Skeletal muscle tissue (tissue), 4 donors: Measurements from ENCODE around the gene HHIP. TPM values are rescaled to one million over a fixed set of nuclear protein-coding genes. Genes with fewer than 3 reads are reported as not detected.

ENCODE experiments used
- H3K27ac ChIP-seq: one replicate; pipeline ENCODE4 v1.7.0; 2013; ENCODE audit warnings: mild to moderate bottlenecking, low read depth, low read length, inconsistent platforms
- H3K27me3 ChIP-seq, 3 donors: one replicate each; pipeline ENCODE4 v1.7.0; 2013; ENCODE audit warnings: low read length in 3 of 3; ENCODE audit not compliant: control insufficient read depth in 3 of 3, insufficient read depth in 3 of 3
- H3K36me3 ChIP-seq, 3 donors: one replicate each; pipeline ENCODE4 v1.7.0; 2013; ENCODE audit warnings: low read length in 3 of 3; ENCODE audit not compliant: control insufficient read depth in 3 of 3, insufficient read depth in 3 of 3
- H3K4me1 ChIP-seq, 3 donors: one replicate each; pipeline ENCODE4 v1.7.0; 2013; ENCODE audit warnings: low read length in 3 of 3, mild to moderate bottlenecking in 3 of 3; ENCODE audit not compliant: control insufficient read depth in 3 of 3, insufficient read depth in 3 of 3
- H3K4me3 ChIP-seq, 3 donors: one replicate each; pipeline ENCODE4 v1.7.0; 2013; ENCODE audit warnings: low read length in 3 of 3
- H3K9ac ChIP-seq, 3 donors: one replicate each; pipeline ENCODE4 v1.7.0; 2013; ENCODE audit warnings: low read length in 3 of 3, mild to moderate bottlenecking in 3 of 3, moderate library complexity in 2 of 3, low read depth in 1 of 3
- H3K9me3 ChIP-seq, 3 donors: one replicate each; pipeline ENCODE4 v1.7.0; 2013; ENCODE audit warnings: low read length in 3 of 3; ENCODE audit not compliant: control insufficient read depth in 3 of 3
- total RNA-seq: library from RNA; depleted of rRNA; stranded (reverse); fragments of >200 nt; gene quantifications from one replicate; pipeline ENCODE4 v1.2.3, GENCODE V29; 2014
- donor health status: Osteomylitis.

Gene HHIP
- total RNA-seq, 1 donor from 2014 or later = 8.4 TPM

DNA sequence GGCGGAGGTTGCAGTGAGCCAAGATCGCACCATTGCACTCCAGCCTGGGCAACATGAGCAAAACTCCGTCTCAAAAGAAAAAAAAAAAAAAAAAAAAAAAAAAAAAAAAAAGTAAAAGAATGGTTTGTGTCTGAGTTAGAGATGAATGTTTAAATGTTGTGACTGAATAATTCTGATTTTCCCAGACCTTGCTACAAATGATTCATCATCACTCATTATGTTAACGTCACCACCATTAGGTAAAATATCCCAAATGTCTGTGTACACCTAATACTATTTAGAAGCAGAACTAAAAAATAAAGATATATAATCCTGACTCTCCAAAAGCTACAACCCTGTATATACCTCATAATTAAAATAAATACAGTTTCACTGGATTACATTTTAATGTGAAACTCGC, 70.8 kb downstream of the HHIP start:
- H3K27ac ChIP-seq = no peak overlapping the region
- H3K4me3 ChIP-seq = no peak overlapping the region
- H3K9me3 ChIP-seq = no peaks in the 10 kb centered on the region
- H3K9ac ChIP-seq = no peak overlapping the region
- H3K4me1 ChIP-seq = no peaks in the 10 kb centered on the region
- no peaks in the 10 kb centered on the region for H3K27me3 ChIP-seq
- no peaks in the 10 kb centered on the region for H3K36me3 ChIP-seq

DNA sequence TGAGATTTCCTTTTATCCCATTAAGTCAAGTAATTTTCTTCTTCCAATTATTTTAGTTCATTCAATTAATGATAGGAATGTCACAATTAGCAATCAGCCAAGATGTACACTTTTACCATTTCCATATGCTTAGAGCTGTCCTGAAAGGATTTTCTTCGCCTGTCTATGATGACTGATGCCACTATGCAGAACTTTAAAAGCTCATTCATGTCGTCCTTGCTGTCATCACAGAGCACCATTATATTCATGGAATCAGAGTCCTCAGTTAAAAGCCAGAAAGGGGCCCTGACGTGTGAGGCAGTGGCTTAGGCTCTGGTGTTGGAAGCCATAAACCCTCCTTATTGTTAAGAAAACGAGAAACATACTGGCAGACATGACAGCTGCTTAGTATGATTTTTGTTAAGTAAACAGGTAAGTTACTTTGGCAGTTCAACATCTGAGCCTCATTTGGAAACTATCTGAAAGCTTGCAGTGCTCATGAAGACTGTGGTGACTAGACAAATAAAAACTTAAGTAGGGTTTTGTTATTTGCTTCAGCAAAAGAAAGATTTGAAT, 73.1 kb downstream of the HHIP start:
- Histone ChIP-seq H3K27me3 (no peaks in the 10 kb centered on the region), H3K36me3 (no peaks in the 10 kb centered on the region), H3K27ac (no peak overlapping the region), H3K4me3 (no peak overlapping the region), H3K9ac (no peak overlapping the region), H3K4me1 (no peaks in the 10 kb centered on the region), H3K9me3 (no peaks in the 10 kb centered on the region)

DNA sequence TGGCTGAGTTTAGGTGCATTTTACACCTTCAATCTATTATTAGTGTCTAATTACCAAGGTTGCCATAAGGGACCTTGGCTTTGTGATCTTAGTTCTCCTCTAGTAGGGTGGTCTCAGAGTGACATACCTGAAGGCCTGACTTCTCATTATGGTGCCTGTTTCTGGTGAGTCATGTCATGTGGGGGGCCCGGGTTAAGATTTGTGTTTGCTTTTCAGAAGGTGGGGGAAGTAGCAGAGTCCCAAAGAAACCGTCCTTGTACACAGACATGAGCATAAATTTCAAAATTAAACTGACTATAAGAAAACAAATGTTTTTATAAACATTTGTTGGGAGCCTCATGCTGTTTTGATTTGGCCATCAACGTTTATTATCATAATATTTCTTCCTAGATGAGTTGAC, 74.5 kb downstream of the HHIP start:
- H3K9me3 ChIP-seq = no peaks in the 10 kb centered on the region
- H3K4me1 ChIP-seq = no peaks in the 10 kb centered on the region
- no peak overlapping the region for H3K4me3 ChIP-seq
- no peaks in the 10 kb centered on the region for H3K27me3 ChIP-seq
- H3K27ac ChIP-seq = no peak overlapping the region
- no peak overlapping the region for H3K9ac ChIP-seq
- no peaks in the 10 kb centered on the region for H3K36me3 ChIP-seq

DNA sequence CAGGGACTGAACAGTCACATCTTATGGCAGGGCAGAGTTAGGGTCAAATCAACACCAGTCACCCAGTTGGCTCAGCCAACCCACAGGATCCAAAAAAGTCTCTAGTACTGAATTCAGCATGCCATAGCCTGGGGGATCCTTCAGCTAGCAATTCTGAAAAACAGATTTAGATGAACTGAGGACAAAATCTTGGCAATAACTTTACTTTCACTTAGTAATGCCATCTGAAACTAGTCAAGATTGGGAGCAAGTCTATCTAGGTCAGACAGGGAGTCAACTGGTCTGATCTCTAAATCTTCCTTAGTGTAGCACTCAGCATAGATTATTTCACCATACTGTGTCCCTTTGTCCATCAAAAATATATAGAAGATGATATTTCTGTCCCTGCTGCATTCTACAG, 76.0 kb downstream of the HHIP start:
- no peaks in the 10 kb centered on the region for H3K9me3 ChIP-seq
- no peak overlapping the region for H3K27ac ChIP-seq
- no peak overlapping the region for H3K4me3 ChIP-seq
- H3K4me1 ChIP-seq = no peaks in the 10 kb centered on the region
- no peak overlapping the region for H3K9ac ChIP-seq
- H3K27me3 ChIP-seq = no peaks in the 10 kb centered on the region
- H3K36me3 ChIP-seq = no peaks in the 10 kb centered on the region

DNA sequence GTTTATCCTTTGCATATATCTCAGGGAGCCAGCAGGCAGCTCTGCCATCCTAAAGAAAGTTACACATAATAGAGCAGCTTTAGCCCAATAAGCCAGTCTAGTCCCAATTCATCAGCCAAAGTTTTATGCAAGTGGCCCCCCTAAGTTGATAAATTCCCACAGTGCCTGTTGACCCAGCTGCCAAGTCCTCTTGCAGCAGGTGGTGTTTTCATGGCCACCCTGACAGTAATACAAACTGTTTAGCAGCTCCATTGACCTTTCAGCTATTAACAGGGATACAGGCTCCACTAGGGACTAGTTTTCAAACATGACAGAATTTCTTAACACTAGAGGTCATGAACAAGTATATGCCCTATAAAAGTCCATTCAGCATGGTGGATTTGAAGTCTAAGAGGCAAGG, 77.5 kb downstream of the HHIP start:
- H3K9ac ChIP-seq = no peak overlapping the region
- H3K27me3 ChIP-seq = no peaks in the 10 kb centered on the region
- no peak overlapping the region for H3K27ac ChIP-seq
- no peaks in the 10 kb centered on the region for H3K9me3 ChIP-seq
- H3K4me3 ChIP-seq = no peak overlapping the region
- no peaks in the 10 kb centered on the region for H3K4me1 ChIP-seq
- no peaks in the 10 kb centered on the region for H3K36me3 ChIP-seq

DNA sequence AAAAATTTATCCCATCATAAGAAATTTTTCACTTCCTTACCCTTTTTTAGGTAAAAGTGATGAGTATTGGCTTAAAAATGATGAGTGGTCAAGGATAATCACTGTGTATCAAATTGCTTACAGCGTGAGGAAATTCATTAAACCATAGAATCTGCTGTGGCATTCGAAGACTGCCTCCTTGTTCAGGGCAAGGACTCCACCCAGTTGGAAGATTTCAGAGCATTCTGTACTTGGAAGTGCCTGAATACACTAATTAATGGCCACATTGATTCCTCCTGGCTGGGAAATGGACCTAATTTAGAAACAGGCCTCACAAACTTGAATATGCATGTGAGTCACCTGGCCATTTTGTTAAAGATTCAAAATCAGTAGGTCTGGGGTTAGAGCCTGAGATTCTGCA, 83.2 kb downstream of the HHIP start:
- no peaks in the 10 kb centered on the region for H3K4me1 ChIP-seq
- H3K9ac ChIP-seq = no peak overlapping the region
- no peaks in the 10 kb centered on the region for H3K36me3 ChIP-seq
- no peak overlapping the region for H3K27ac ChIP-seq
- H3K27me3 ChIP-seq = no peaks in the 10 kb centered on the region
- no peaks in the 10 kb centered on the region for H3K9me3 ChIP-seq
- H3K4me3 ChIP-seq = no peak overlapping the region

DNA sequence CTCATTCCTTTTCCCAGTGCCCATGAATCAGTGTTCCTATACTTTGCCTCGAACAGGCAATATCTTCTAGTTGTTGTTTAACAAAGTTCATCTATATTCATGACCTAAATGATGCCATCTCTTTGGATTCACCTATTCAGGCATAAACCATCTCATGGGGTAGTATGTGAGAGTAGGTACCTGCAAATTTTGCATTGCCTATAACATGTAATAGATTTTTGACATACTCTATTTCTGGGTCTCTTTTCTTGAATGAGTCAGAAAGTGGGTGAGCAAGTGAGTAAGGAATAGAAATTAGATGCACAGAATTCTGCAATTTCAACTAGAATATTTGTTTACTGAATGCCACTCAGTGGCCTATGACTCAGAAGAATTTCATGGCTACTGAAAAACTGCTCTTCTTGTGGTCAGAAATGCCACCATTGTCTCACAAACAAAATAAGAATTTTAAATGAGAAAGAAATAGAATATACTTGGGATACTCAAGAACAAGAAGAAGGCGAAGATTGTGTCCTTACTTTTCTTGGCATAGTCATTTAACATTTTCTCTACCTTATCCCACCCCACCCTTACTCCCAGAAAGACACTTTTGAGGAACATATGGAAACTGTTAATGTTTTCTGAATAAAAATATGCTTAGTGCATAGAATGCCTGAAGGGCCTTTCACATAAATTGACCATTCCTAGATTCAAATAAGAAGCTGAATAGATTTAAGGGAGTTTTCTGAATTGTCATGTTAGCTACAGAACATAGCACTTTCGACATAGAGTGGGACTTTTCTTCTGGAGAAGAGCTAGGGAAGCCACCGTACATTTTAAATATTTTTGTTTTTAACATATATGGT, 86.8 kb downstream of the HHIP start:
- Histone ChIP-seq H3K4me1 (no peaks in the 10 kb centered on the region), H3K27me3 (no peaks in the 10 kb centered on the region), H3K36me3 (no peaks in the 10 kb centered on the region), H3K9me3 (no peaks in the 10 kb centered on the region), H3K9ac (no peak overlapping the region), H3K4me3 (no peak overlapping the region), H3K27ac (no peak overlapping the region)

DNA sequence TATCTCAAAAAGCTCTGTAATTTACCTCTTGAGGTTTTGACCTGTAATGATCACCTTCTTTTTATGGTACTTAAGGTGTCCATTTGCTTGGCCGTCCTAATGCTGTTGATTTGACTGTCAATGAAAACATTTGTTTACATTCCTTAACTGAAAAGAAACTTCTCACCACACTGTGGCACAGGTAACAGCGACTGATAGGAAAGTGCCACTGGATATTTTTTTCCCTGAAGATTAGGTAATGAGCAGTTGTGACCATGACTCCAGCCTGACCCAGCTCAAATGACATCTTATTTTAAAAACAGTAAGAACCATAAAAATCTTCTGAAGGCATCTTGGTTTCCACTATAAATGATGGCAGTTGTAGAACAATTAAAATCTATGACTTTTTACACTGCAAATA, 87.6 kb downstream of the HHIP start:
- no peaks in the 10 kb centered on the region for H3K4me1 ChIP-seq
- no peak overlapping the region for H3K4me3 ChIP-seq
- H3K9me3 ChIP-seq = no peaks in the 10 kb centered on the region
- no peak overlapping the region for H3K9ac ChIP-seq
- H3K27me3 ChIP-seq = no peaks in the 10 kb centered on the region
- H3K36me3 ChIP-seq = no peaks in the 10 kb centered on the region
- H3K27ac ChIP-seq = no peak overlapping the region

DNA sequence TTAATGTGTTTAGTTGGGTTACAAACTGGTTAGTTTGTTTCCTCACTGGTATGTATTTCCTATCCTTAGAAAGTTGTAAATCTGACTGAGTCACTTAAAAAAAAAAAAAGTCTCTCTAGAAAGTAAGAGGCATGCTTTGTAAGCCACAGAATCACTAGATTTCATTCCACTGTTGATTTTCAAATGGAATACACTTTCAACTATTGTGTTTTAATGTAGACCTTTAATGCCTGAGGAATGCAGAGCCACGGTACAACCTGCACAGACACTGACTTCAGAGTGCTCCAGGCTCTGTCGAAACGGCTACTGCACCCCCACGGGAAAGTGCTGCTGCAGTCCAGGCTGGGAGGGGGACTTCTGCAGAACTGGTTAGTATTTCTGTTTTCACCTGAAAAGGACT, 88.6 kb downstream of the HHIP start:
- Histone ChIP-seq H3K4me3 (no peak overlapping the region), H3K27me3 (no peaks in the 10 kb centered on the region)

DNA sequence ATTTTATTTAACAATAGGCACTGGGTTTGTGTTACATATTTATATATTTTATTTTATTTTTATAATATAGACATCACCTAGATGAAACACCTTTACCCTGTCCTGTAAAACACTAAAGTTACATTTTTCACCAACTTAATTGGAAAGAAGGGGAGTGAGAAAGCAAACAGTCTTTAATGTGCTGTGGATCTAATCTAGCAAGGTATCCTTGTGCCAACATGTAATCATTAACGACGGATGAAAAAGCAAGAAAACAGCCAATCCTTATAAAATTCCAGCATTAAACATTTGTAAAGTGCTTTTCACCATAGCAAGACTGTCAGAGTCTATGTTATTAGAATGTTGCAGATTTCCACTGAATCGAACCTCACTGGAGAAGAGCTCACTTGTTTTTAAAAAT, 92.7 kb downstream of the HHIP start:
- Histone ChIP-seq H3K27me3 (no peaks in the 10 kb centered on the region), H3K4me3 (no peak overlapping the region), H3K36me3 (no peaks in the 10 kb centered on the region), H3K9ac (no peak overlapping the region), H3K4me1 (no peaks in the 10 kb centered on the region), H3K9me3 (no peaks in the 10 kb centered on the region), H3K27ac (no peak overlapping the region)

More for the DNA sequence above, 88.6 kb downstream of the HHIP start:
- H3K27ac ChIP-seq = no peak overlapping the region
- H3K9me3 ChIP-seq = no peaks in the 10 kb centered on the region
- H3K4me1 ChIP-seq = no peaks in the 10 kb centered on the region
- no peak overlapping the region for H3K9ac ChIP-seq
- H3K36me3 ChIP-seq = no peaks in the 10 kb centered on the region
